HG03196 (cell line): ENCODE data around the gene BZW1.

Experiments
- ATAC-seq: cut with Tn5 transposase; IDR thresholded peaks from one replicate; pipeline ENCODE4 v1.9.1; 2021; ENCODE audit not compliant: unreplicated experiment

BZW1 gene

GRCh38 chr2:200811333-200812121 is at the start of gene BZW1:
BZW1 (plus strand) TSS chr2:200811910; CDS start chr2:200813218, 1,308 bp downstream.
- ATAC-seq = peak; percentile 79

DNA sequence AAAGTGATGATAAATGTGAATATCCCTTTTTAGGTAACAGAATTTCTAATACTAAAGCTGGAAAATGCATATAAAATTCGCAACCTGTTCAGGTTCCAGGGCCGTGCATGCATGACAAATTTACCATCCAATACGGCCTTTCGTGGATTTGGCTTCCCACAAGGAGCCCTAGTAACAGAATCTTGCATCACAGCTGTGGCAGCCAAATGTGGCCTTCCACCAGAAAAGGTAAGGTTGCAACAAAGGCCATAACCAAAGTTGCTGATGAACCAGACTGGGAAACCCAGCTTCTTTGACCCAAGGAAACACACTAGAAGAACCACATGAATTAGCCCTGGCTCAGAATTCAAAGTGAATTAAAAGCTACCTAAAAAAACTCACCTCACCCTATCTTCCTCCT is 49.6 kb upstream of the BZW1 start:
- ATAC-seq = no peak

DNA sequence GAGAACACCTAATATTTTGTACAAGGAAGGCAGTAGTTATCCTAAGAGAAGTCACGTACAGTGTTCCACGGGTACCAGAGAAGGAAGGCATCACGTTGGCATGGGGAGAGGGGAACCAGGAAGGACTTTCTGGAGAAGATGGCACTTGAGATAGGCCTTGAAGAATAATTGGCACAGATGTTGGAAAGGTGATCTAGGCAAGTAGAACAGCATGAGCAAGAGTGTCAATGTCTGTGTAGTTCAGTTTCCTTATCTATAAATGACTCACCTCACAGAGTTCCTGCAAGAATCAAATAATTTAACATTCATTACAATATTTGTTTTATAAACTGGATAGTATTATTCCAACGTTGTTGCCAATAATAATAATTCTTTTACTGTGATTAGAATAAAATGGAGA is 48.3 kb upstream of the BZW1 start:
- no peak for ATAC-seq

DNA sequence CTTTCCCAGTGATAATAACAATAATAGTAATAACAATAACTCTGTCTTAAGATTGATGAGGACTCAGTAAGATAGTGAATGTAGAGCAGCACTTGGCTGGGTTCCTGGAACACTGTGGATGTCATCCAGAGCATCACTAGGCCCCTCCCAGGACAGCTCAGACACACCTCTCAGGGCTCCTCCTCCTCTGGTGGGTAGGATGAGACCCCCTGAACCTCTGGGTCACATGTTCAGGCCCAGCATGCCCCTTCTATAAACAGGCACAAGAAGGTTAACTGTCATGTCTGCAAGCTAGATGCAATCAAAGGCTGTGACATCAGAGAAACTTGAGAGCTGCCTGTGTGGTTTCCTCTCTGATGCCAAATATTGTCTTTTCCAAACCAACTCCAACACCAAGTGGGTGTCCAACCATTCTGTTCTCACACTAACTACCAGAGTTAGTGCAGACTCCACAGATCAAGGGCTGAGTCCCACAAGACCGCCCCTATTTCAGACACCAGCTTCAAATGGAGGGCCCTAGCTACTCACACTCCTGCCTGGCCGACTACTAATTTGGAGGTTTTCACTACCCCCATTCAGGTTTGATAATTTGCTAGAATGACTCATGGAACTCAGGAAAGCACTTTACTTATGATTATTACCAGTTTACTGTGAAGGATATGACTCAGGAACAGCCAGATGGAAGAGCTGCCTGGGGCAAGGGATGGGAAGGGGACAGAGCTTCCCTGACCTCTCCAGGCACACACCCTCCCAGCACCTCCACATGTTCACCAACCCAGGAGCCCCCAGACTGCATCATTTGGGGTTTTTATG is 46.4 kb upstream of the BZW1 start:
- ATAC-seq = no peak

DNA sequence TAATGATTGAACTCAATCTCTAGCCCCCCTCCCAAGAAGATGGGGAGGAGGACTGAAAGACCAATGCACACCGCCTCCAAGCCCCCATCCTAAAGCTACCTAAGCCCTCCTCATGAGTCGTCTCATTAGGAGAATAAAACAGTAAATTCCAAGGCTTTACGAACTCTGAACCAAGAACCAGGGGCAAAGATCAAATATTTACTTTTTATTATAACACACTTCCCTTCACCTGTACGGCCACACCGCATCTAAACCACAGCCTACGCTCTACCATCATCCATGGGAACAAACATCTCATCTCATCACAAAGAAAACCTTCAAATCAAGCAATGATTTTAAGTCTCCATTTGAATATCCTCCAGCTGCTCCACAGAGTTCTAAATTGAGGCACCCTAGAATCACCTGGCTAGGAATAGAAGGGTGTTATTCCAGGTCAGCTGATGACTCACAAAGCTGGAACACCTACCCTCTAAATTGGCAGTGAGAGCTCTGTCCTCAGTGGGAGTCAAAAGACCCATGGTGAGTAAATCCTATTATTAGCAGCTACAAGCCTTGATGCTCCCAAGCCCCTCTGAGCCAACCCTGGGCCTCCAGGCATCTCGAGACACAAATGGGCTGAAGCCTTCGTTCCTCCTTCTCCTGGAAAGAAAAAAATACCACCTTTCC is 45.6 kb upstream of the BZW1 start:
- no peak for ATAC-seq

- no peak for ATAC-seq
These were observed 44.4 kb upstream of the BZW1 start for GRCh38 chr2:200767111-200767885.

DNA sequence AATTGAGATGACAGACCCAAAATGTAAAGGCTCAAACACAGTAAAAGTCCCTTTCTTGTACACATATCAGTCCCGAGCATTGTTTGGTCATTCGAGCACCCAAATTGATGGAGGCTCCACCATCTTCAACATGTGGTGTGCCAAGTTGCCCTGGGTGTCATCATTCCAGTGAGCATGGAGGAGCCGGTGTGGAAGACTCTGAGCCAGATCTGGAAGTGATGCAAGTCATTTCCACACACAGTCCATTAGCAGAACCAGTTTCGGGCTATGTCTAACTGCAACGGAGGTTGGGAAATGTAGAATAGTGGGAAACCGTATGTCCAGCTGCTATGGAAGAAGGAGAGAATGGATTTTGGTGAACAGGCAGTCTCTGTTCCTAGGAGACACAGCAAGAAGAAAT is 40.9 kb upstream of the BZW1 start:
- ATAC-seq = no peak

GRCh38 chr2:200772620-200773019 is 39.1 kb upstream of the BZW1 start:
- no peak for ATAC-seq

- no peak for ATAC-seq
These were observed 38.6 kb upstream of the BZW1 start for GRCh38 chr2:200773083-200773482.

- ATAC-seq = no peak
These were observed 36.8 kb upstream of the BZW1 start for GRCh38 chr2:200774920-200775319.

- no peak for ATAC-seq
These were observed 34.4 kb upstream of the BZW1 start for GRCh38 chr2:200777275-200777674.

DNA sequence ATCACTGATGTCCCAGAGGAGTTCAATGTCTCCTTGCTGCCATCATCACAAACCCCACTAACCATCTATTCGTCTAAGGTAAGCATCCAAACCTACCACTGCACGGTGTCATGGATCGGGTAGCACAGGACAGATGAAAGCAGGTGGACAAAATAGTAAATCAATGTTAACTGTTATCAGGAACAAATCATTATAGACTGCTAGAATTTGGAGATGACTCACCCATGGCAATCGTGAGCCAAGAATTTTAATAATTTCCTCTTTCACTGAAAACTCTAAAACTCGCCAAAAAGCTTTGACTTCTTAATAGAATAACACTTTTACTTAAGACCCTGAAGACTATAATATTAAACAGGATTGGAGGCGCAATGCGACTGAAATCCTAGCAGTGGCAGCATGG is 33.7 kb upstream of the BZW1 start:
- ATAC-seq = no peak

GRCh38 chr2:200779214-200779613 is 32.5 kb upstream of the BZW1 start:
- no peak for ATAC-seq

DNA sequence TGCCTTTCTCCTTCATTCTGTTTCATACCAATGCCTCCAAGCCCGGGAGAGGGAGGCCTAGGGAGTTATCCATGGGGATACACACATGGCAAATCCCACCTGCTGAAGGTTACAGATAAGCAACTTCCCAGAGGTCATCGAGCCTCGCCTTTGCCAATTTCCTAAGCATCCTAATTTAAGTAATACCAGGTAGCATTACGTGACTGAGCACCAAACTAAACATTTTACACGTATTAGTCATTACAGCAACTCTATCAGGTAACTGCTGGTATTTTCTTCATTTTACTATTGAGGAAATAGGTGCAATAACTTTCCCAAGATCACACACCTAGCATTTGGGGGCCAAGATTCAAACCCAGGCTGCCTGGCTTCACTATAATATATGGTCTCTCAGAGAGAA is 30.1 kb upstream of the BZW1 start:
- no peak for ATAC-seq

DNA sequence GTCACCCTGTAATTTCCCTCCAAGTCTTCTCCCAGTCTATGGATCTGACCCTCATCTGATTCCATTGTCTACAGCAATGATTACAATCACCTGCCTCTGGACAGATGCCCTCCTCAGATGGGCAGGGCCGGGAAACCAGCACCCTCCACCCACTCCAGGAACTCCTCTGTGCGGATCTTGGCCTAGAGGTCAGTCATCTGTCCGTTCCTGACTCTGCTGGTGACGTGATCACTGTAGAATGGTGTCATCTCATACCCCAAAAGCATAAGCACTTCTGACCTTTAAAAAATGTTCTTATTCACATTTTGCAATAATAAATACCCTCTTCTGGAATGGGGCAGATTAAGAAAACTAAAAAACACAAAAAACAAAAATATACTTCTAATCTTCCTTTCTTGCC is 29.5 kb upstream of the BZW1 start:
- no peak for ATAC-seq

DNA sequence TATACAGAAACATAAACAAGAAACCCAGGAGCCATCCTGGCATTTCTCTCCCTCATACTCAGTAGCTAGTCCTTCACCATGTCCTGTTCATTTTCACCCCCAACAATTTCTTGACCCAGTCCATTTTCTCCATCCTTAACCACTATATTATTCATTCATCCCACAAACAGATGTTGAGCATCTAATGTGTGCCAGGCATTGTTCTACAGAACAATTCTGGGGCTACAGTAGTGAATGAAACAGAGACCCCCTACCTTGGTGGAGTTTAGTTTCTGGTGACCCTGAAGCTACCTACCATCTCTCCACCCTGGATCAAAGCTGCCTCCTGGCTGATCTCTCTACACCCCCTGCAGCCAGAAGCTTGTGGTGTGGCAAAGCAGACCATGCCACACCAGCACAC is 27.5 kb upstream of the BZW1 start:
- ATAC-seq = no peak

- no peak for ATAC-seq
These were observed 25.3 kb upstream of the BZW1 start for GRCh38 chr2:200786423-200786822.

DNA sequence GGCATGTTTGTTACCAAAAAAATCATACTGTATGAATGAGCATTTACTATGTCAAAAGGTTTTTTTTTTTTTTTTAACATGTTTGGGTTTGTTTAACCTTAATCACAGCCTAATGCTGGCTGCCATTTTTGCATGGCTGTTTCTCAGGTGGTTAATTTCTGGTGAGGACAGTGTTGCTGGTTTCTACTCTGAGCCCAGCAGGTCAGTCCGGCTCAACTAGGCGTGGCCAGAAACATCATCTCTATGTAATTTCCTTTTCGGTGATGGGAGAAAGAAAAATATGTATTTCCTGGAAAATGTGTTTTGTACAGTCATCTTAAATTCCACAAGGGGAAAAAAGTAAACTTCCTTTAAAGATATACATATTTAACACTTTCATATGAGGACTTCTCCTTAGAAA is 24.9 kb upstream of the BZW1 start:
- no peak for ATAC-seq

- ATAC-seq = no peak
These were observed 24.2 kb upstream of the BZW1 start for GRCh38 chr2:200787351-200788120.

DNA sequence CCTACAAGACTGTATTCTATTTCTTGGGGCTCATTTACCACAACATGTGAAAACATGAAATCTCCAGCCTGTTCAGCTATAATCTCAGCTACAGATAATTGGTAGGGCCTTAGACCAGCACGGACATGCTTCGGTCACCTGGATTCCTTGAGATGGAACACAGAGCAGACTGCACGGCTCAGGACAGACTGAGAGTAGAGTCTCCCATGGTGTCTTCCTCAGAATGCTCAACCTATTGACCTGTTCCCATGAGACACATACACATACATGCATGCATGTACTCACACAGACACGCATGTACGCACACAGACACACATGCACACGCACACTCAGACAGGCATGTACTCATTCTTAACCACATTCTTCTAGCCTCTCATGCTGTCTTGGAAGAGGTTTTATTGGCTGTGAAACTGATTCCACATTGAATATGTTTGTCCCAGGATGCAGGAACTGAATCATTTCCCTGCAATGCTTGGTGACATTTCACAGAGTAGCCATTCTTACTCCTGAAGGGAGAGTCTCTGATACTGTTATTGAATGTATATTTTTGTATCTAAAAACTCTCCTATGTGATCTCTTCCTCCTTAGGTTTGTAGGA is 23.5 kb upstream of the BZW1 start:
- ATAC-seq = no peak
